Glomerular visceral epithelial cell (primary cell): ENCODE data around the gene MCF2L2.
"Not testable (repeated sequence)": the region's sequence is repeated elsewhere in the genome, so short reads cannot be mapped to it uniquely, and the experiment has no call there.

Source experiments
- DNase-seq: peaks from one replicate; pipeline ENCODE4 v3.0.0-alpha.2; 2016; ENCODE audit errors: extremely low spot score

MCF2L2 gene

DNA sequence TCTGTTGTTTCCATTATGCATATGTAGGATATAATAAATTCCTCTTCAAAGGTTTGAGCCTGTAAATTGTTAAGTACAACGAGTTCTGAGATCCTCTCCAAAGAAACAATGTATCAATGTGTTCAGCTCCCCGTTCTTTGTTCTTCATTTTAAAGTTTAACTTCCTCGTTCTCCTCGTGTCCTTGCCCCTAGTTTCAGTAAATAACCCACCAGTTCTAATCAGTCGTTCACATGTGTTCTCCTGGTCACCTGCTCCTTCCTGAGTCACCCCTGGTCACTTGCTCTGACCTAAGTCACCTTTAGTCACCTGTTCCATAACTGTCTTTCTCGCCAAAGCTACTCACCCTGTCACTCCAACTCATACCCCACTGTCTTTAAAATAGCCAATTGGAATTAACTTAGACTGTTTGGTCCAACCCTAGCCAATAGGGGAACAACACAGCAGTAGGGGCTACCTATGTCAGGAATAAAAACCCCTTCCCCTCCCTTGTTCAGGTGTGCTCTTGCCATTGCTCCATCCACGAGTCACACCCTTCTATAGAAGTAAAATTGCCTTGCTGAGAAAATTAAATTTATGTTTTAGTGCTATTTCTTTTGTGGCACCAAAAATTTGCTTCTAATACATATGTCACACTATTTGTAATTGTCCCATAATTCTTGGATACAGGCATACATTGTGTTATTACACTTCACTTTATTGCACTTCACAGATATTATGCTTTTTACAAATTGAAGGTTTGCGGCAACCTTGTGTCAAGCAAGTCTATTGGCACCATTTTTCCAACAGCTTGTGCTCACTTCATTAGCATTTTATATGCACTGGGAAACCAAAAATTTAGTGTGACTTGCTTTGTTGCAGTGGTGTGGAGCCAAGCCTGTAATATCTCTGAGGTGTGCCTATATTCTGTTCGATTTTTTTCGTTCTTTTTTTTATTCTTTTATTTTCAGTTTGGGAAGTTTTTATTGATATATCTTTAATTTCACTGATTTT lies 15.3 kb upstream of the MCF2L2 start:
- DNase-seq: no peak

DNA sequence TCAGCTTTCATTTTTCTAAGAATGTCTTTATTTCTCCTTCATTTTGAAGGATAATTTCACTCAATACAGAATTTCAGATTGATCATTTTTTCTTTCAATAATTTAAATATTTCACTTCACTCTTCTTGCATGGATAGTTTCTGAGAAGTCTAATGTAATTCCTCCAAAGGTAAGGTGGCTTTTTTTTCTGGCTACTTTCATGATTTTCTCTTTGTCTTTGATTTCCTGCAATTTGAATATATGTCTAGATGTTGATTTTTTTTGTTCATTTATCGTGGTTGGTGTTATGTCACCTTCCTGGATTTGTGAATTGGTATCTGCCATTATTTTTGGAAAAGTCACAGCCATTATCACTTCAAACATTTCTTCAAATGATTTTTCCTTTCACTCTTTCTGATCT lies 14.6 kb upstream of the MCF2L2 start:
- DNase-seq: no peak

DNA sequence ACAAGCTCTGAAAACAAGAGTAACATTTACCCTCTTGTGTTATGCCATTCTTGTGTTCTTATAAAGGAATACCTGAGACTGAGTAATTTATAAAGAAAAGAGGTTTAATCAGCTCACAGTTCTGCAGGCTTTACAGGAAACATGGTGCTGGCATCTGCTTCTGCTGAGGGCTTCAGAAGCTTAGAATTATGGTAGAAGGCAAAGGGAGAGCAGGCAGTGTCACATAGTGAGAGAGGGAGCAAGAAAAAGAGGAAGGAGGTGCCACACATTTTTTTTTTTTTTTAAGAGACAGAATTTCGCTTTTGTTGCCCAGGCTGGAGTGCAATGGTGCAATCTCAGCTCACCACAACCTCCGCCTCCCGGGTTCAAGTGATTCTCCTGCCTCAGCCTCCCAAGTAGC lies 12.1 kb upstream of the MCF2L2 start:
- DNase-seq: not testable (repeated sequence)

DNA sequence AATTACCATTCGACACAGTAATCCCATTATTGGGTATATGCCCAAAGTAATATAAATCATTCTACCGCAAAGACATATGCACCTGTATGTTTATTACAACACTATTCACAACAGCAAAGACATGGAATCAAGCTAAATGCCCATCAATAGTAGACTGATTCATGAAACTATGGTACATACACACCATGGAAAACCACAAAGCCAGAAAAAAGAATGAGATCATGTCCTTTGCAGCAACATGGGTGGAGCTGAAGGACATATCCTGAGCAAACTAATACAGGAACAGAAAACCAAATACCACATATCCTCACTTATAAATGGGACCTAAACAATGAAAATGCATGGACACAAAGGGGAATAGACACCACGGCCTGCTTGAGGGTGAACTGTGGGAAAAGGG lies 11.1 kb upstream of the MCF2L2 start:
- DNase-seq: peak; percentile 8

DNA sequence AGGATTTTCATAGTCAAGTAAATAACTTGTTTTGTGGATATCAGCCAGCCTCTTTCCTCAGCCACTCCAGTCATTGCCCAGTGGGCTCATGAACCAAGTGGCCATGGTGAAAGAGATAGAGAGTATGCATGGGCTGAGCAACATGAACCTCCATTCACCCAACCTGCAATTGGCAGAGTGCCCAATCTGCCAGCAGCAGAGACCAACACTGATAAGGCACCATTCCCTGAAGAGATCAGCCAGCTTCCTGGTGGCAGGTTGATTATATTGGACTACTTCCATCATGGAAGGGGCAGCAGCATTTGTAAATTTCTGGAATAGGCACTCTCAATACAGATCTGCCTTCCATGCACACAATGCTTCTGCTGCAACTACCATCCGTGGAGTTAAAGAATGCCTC lies 10.3 kb upstream of the MCF2L2 start:
- DNase-seq: no peak

DNA sequence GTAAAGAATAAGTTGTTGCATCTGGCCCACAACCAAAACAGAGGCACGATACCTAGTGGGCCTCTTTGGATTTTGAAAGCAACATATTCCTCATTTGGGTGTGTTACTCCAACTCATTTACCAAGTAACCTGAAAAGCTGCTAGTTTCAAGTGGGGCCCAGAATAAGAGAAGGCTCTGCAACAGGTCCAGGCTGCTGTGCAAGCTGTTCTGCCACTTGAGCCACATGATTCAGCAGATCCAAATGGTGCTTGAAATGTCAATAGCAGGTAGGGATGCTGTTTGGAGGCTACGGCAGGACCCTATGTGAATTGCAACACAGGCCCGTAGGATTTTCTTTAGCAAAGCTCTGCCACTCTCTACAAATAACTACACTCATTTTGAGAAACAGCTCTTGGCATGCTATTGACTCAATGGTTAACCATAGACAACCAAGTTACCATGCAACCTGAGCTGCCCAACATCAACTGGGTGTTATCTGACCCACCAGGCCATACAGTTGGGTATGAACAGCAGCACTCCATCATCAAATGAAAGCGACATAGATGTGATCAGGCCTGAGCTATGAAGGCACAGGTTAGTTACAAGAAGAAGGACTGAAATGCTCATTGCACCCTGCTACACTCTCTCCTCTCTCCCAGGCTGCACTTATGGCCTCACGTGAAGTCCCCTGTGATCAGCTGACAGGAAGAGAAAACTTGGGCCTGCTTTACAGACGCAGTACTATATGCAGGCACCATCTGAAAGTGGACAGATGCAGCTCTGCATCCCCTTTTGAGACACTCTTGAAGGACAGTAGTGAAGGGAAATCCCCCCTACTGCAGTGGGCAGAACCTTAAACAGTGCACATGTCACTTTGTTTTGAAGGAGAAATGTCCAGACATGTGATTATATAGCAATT lies 9.5 kb upstream of the MCF2L2 start:
- no peak for DNase-seq

DNA sequence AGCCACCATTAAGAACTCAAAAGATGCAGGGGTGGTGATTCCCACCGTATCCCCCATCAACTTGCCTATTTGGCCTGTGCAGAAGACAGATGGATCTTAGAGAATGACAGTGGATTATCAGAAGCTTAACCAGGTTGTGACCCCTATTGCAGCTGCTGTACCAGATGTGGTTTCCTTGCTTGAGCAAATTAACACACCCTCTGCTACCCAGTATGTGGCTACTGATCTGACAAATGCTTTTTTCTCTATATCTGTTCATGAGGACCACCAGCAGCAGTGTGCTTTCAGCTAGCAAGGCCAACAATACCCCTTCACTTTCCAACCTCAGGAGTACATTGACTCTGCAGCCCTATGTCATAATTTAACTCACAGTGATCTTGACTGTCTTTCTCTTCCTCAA lies 8.6 kb upstream of the MCF2L2 start:
- no peak for DNase-seq

DNA sequence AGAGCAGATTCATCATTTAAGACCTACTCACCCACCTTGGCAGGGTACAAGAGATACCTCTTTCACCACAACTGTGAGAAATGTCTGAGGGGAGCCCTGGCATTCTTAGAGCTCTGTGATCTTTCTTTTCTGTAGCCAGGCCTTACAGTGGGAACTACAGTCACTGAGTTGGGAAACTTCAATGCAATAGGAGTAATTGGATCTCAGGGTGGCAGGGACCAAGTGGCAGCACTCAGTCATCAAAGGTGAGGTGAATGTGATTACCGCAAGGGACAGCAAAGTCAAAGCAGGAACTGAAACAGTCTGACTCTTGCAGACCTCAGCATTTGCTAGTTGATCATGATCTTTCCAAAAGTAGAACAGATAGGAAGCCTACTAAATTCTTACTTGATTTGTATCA lies 7.2 kb upstream of the MCF2L2 start:
- no peak for DNase-seq

DNA sequence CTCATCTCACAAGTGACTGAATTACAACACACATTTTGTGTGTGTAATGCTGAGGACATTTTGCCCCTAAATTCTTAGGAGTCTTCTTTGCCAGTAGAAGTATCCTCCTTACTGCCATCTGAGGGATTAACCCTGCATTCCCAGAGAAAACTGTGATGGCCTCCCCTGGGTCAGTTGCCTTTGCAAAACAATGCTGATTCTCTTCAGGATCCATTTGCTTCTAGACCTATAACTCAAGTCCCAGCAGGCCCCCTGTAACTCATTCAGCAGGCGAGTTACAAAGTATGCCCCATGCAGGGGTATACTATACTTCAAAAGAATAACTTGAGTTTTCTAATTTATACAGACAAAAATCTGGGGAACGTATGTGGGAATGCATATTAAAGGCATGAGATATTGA lies 6.6 kb upstream of the MCF2L2 start:
- DNase-seq: no peak

DNA sequence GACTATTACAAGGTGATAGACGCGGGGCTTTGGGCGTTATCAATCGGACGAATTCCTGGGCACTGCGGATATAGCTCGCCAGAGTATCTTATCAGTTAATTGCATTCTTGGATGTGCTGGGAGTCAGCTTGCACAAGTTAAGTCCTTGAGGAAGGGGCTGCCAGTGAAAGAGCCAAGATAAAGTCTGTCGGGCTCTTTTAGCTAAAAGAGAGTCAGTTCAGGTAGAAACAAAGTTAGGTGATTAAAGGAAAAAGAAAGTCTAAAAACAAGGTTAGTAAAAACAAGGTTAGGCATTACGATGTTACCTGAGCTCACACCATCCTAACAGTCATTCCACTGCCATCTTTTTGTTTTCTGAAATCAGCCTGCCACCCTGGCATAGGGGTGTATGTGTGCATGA lies 6.1 kb upstream of the MCF2L2 start:
- DNase-seq: no peak

DNA sequence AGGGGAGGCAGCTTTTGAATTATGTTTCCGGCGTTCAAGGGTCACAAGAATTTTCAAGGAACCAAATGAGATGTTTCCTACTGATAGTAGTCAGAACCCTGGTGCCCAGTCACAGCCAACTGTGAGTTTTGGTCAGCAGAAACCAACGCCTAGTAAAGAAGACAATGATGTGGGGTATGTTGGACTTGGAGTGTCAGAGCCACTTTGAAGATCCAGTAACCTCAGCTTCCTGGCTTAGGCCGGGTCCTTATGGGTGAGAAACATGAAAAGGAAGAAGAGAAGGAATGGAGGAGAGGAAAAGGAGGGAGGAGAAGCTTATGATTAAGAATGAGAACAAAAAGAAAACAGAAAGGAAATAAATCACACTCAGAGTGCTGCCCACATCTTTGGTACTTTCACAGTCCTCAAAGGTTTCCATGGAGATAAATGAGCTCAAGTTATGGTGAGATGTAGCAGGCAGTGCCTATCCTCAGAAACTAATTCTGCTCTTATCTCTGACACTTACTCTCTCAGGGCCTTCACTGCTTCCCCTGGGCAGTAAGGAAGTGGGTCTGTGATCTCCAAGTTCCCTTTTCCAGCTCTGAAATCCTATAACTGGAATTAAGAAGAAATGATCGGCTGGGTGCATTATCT lies 2.0 kb upstream of the MCF2L2 start:
- DNase-seq: no peak

DNA sequence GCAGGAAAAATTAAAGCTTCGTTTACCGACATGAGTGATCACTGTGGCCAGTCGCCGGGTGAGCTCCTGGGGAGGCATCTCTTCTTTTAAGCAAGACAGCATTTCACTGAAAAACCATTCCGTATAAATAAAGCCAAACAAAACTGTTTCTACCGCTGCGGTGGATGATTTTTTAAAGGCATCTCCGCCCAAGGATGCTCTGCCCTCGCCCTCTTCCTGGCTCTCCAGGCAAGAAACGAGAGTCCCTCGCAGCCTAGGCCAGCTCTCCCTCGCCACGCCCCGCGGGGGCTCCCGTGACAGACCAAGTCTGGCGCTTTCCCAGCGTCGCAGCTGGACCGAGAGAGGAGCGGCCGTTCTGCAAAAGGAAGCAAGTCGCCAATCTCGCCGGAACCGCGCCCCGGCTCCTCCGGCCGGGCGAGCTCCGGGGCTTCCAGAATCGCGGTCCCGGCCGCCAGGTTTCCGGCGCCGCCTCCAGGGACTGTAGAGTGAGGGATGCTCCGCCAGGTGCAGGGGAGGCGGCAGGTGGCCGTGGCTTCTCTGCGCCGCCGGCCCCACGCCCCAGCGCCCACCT lies 458 bp downstream of the MCF2L2 start:
- peak; percentile 59 for DNase-seq

DNA sequence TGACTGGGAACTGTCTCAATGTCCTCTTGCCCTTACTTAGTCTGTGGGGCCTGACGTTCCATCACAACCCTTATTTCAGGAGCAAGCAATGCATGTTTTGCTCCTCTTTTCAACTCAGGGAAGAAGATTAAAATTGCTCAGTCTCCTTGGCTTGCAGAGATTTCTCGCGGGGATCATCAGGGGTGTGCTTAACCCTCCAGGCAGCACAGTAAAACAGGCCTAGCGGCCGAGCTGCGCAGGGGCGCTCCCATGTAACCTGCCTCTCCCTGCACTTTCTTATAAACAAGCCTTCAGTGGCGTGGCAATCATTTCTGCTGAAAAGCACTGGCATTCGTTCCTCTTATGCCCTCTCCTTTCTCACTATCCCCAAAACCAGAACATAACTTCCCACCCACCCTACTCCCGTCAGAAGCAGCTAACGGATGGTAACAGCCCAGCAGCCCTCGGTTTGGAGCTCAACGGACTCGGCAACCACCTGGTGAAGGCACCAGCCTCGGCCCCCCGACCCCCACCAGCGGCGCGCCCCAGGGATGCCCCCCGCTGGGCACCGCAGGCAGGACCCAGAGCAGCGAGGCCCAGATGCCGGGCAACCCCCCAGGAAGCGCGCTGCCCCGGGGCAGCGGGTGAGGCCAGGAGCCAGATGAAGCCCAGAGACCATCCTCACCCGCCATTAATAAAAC lies 1.1 kb downstream of the MCF2L2 start:
- no peak for DNase-seq

DNA sequence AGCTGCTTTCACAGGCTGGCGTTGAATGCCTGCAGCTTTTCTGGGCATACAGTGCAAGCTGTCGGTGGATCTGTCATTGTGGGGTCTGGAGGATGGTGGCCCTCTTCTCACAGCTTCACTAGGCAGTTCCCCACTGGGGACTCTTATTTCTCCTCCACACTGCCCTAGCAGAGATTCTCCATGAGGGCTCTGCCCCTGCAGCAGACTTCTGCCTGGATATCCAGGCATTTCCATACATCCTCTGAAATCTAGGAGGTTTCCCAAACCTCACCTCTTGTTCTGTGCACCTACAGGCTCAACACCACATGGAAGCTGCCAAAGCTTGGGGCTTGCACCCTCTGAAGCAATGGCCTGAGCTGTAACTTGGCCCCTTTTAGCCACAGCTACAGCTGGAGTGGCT lies 9.6 kb downstream of the MCF2L2 start:
- not testable (repeated sequence) for DNase-seq

DNA sequence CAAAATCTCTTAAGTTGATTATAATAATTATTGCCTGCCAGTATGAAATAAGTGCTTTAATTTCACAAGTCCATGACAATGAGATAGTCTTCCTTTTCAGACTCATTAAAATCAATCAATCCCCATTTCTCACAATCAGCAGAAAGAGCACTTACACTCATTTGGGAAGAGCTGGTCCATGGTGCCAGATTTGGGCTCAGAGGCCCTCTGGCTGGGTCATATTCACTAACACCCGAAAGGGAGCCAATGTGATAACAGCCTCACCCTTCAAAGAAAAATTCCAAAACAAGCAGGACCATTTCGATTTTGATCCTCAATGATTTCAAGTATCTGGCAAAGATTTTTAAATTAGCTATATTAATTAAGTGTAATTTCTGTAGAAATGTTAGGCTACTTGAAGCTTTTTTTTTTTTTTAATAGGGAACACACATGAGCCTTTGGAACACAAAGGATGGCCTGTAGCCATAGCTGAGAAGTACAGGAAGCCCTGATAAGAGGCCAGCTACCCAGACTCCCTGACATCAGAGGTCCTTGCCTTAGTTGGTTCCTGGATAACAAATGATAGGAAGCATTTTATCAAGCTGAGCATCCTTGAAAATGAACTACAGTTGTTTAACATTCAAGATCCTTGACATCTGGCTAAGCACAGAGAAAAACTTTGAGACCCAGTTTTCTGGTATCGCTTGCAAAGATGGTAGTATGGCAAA lies 17.1 kb downstream of the MCF2L2 start:
- DNase-seq: no peak

DNA sequence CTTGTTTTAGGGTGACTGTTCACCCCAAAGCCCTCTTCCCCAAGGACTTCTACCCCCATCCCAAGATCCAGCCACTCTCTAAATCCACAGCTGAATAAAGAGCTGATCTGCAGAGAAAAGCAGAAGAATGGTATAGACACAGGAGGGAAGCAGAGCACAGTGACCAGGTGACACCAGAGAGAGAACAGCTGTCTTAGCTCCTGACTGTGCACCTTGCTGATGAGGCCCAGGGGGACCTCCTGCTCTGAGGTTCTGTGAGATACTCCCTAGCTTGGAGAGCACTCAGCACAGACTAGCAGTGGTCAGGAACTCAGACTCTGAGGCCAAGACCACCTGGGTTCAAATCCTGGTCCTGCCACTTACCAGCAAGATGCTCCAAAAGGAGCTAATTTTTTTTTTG lies 17.7 kb downstream of the MCF2L2 start:
- no peak for DNase-seq

DNA sequence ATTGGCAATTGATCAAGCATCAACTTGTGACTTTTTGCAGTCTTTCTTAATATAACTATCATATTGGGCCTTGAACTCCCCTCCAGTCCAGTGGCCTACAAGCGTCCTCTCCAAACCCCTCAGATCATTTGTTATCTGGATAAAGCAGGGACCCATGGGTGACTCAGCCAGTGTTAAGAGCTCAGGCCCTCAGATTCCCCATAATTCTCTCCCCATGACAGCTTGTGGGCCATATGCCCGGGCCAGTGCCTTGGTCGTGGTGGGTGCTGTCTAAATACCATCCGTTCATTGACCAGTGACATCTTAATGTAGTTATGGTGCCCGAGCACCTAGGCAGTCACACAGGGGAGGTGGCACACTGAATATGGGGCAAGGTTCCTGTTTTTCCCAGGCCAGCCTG lies 18.1 kb downstream of the MCF2L2 start:
- DNase-seq: peak; percentile 12

DNA sequence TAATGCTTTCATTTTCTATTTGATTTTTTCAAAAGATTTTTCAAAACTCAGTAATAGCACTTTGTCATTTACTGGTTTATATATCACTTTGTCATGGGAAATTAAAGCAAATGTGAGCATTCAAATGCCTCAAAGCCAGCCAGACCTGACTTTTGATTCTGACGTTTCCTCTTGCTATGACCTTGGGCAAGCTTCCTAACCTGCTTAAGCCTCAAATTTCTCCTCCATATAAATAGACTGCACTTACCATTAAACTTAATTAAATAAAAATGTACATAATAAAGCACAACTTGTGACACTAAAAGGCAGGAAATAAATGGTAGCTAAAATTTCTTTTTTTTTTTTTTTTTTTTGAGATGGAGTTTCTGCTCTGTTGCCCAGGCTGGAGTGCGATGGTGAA lies 19.2 kb downstream of the MCF2L2 start:
- DNase-seq: no peak

DNA sequence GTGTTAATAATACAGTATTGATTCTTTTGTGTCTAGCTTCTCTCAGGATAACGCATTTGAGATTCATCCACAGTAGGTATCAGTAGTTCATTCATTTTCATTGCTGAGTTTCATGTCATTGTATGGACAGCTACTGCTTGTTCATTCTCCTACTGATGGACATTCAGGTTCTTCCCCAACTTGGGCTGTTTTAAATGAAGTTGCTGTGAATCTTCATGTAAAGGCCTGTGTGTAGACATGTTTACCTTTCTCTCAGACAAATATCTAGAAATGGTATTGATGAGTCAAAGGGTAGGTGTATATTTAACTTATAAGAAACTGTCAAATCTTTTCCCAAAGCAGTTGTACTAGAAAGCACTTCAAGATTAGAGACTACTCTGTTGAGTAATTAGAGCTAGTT lies 26.7 kb downstream of the MCF2L2 start:
- DNase-seq: no peak

DNA sequence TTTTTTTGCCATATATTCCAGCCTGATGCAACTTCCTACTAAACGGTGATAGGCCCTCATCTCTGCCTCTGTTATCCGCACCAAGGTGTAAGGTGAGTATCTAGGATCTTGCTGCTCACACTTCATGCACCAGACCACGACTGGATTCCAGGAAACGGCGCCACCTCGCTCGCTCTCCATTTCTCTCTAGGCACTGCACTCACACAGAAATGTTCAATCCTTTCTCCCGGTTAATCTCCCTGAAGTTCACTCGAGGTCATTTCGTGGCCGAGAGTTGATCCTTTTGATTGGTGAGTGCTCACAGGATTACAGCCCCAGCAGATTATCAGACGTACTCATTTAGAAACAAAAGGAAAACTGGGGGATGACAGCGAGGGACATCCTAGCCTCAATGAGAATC lies 28.1 kb downstream of the MCF2L2 start:
- no peak for DNase-seq
